GM19468 (cell line): ENCODE data around the gene F10.
"Not testable (repeated sequence)": the region's sequence is repeated elsewhere in the genome, so short reads cannot be mapped to it uniquely, and the experiment has no call there.

ENCODE experiments used
- ATAC-seq: cut with Tn5 transposase; IDR thresholded peaks from one replicate; pipeline ENCODE4 v1.9.1; 2021; ENCODE audit warnings: mild to moderate bottlenecking, moderate library complexity, moderate number of reproducible peaks; ENCODE audit not compliant: unreplicated experiment; ENCODE audit errors: extremely low read depth

The F10 gene

DNA sequence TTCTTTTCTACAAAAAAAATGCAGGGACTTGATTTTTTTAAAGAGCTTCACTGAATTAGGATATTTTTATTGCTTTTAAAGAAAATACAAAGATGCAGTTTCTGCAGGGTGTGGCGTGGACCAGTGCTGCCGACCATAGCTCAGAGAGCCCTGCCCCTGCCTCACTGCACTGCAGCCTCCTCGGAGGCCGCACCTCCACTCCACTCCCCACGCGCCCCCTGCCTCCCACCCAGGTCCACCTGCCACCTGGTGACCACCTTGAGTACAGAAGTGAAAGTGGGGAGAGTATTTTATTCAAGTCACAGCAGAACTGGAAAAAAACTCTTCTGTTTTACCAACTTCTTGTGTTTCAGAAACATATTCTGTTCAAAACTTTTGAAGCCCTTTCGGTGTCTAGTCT, 24.9 kb upstream of the F10 start:
- ATAC-seq: no peak

GRCh38 chr13:113098162-113098732, 24.4 kb upstream of the F10 start:
- ATAC-seq: no peak

- no peak for ATAC-seq
Observed at GRCh38 chr13:113099142-113099541, 23.5 kb upstream of the F10 start.

DNA sequence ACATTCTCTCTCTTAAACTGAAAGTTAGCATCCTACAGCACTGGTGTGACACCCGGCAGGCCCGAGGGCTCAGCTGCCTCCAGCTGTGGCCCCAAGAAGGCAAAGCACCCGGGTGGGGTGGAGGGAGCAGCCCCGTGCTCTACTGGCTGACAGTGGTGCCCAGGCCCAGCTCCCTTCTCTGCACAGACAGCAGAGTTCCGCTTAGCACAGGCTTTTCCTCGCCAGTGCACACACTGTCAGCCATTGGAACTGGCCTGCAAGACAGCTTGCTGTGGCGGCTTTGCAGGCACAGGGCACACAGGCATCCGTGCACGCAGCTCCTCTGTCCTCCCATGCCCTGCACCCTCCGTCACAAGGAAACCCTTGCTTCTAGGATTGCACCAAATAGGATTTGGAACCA, 20.3 kb upstream of the F10 start:
- not testable (repeated sequence) for ATAC-seq

DNA sequence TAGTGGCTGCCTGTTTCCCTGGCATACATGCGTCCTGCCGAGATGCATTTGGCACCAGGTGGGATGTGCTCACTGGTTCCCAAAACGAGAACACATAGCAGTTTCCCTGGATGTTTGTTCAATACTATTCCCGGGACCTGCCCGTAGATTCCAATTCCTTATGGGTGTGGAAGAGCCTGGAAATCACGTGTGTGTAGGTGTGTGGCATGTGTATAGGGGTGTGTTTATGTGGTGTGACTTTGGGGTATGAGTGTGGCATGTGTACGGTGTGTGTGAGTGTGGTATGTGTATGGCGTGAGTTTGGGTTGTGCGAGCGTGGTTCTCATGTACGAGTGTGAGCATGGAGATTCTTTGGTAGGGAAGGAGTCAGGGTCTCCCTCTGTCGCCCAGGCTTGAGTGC, 19.9 kb upstream of the F10 start:
- ATAC-seq: no peak

- ATAC-seq: no peak
Observed at GRCh38 chr13:113103646-113104045, 19.0 kb upstream of the F10 start.

DNA sequence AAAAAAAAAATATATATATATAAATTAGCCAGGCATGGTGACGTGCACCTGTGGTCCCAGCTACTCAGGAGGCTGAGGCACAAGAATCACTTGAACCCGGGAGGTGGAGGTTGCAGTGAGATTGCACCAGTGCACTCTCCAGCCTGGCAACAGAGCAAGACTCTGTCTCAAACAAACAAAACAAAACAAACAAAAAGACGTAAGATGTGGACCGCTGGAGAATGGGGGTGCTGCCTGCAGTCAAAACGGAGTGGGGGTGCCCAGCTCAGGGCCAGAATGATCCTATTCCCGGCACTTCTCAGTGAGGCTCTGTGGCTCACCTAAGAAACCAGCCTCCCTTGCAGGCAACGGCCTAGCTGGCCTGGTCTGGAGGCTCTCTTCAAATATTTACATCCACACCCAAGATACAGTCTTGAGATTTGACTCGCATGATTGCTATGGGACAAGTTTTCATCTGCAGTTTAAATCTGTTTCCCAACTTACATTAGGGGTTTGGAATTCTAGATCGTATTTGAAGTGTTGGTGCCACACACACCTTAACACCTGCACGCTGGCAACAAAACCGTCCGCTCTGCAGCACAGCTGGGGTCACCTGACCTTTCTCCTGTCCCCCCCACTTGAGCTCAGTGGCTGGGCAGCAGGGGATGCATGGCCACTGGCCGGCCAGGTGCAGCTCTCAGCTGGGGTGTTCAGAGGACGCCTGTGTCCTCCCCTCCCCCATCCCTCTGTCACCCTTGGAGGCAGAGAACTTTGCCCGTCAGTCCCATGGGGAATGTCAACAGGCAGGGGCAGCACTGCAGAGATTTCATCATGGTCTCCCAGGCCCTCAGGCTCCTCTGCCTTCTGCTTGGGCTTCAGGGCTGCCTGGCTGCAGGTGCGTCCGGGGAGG, 17.3 kb upstream of the F10 start, which contains the start of gene F7:
Gene F7, plus strand, starts transcription at position 760 of the 889 bp plus-strand sequence. Its CDS starts 51 bp downstream, at position 811.
- no peak for ATAC-seq

GRCh38 chr13:113105921-113106452, 16.6 kb upstream of the F10 start:
- no peak for ATAC-seq

DNA sequence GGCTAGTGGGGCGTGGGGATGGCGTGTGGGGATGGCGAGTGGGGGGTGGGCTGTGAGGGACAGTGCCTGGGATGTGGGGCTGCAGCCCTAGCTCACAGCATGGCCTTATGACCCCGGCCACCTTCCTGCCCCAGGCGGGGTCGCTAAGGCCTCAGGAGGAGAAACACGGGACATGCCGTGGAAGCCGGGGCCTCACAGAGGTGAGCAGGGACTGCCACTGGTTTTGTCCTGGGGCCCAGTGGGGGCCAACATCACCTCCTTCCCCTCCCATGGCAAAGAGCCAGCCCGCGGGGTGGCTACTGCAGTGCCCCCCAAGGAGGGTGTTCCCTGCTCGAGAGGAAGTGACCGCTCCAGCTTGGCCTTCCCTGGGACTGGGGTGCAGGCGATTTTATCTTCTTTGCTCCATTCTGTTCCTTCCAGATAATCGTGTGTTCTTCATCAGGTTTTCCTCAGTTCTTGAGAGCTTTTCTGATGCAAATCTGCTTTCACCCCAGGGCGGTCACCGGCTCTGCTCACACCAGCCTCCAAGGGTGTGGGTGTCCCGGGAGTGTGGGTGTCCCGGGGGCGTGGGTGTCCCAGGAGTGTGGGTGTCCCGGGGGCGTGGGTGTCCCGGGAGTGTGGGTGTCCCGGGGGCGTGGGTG, 15.8 kb upstream of the F10 start:
- no peak for ATAC-seq

- ATAC-seq: not testable (repeated sequence)
Observed at GRCh38 chr13:113108521-113108920, 14.1 kb upstream of the F10 start.

GRCh38 chr13:113109151-113110047, 13.2 kb upstream of the F10 start:
- ATAC-seq: no peak

DNA sequence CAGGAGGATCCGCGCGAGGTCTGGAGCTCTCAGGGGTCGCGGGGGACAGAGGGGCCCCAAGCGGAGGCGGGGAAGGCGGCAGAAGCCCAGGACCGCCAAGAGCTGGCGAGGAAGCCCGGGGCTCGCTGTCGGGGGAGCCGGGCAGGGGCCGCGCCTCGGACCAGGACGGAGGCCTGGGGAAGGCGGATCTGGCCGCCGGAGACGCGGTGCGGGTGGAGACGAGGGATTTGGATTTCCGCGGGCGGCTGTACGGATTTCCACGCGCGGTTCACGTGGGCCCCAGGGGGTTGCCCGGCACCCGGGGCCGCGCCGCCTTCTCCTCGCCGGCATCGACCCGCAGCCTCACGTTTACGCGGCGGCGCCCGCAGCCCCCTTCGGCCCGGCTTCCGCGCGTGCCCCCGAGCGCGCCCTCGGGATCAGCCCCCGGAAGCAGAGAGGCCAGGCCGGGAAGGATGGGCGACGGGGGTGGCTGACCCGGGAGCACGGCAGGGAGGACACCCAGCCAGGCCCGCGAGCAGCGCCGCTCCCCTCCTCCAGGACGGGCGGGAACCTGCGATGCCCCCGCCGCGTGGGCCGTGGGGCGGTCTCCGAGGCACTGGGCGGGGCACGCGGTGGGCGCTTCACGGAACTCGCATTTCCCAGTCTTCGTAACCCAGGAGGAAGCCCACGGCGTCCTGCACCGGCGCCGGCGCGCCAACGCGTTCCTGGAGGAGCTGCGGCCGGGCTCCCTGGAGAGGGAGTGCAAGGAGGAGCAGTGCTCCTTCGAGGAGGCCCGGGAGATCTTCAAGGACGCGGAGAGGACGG, 12.3 kb upstream of the F10 start:
- no peak for ATAC-seq

GRCh38 chr13:113110852-113111315, 11.7 kb upstream of the F10 start:
- no peak for ATAC-seq

DNA sequence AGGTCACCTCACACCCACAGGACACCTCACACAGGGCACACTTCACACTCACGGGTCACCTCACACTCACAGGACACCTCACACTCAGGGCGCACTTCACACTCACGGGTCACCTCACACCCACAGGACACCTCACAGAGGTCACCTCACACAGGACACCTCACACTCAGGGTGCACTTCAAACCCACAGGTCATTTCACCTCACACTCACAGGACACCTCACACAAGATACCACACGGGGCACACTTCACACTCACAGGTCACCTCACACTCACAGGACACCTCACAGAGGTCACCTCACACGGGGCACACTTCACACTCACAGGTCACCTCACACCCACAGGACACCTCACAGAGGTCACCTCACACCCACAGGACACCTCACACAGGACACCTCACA, 10.8 kb upstream of the F10 start:
- not testable (repeated sequence) for ATAC-seq

- not testable (repeated sequence) for ATAC-seq
Observed at GRCh38 chr13:113112475-113112874, 10.1 kb upstream of the F10 start.

- ATAC-seq: no peak
Observed at GRCh38 chr13:113112893-113113845, 9.4 kb upstream of the F10 start.

- no peak for ATAC-seq
Observed at GRCh38 chr13:113113846-113114271, 8.7 kb upstream of the F10 start.
